HepG2 (cell line): Measurements from ENCODE around the gene COL25A1. TPM values are rescaled to one million over a fixed set of nuclear protein-coding genes. Genes with fewer than 3 reads are reported as not detected.

Experiments used
- KDM6A ChIP-seq: IDR thresholded peaks from 2 replicates; pipeline ENCODE4 v1.6.1; 2016; ENCODE audit warnings: low read depth
- MATR3 ChIP-seq: sonication (generic); formaldehyde crosslinking; IDR thresholded peaks from 2 replicates; pipeline ENCODE4 v1.4.0; 2020; ENCODE audit warnings: missing genetic modification reagents
- REXO4 ChIP-seq: sonication (generic); formaldehyde crosslinking; IDR thresholded peaks from 2 replicates; pipeline ENCODE4 v1.8.0; 2022; ENCODE audit warnings: missing genetic modification reagents, mild to moderate bottlenecking, borderline replicate concordance
- ZKSCAN5 ChIP-seq: sonication (generic); formaldehyde crosslinking; IDR thresholded peaks from 2 replicates; pipeline ENCODE4 v1.5.1; 2020; ENCODE audit warnings: mild to moderate bottlenecking, missing genetic modification reagents
- ZNF687 ChIP-seq: sonication (generic); formaldehyde crosslinking; IDR thresholded peaks from 2 replicates; pipeline ENCODE4 v1.5.1; 2020; ENCODE audit warnings: mild to moderate bottlenecking, missing genetic modification reagents, moderate library complexity
- polyA plus RNA-seq, 8 experiments: library from polyadenylated mRNA; depleted of rRNA in 3 of 8; stranded (reverse) in 7 of 8; unstranded in 1 of 8; fragments of >200 nt; fragmentation: Illumina TruSeq in 4 of 8; extraction: Trizol in 4 of 8; gene quantifications; 2 replicates each; pipeline versions ENCODE4 v1.2.1 to v1.2.3, GENCODE V29; 2011 to 2016; ENCODE audit warnings: low read depth in 4 of 8, missing spikeins in 1 of 8, mixed read lengths in 1 of 8; ENCODE audit not compliant: insufficient read depth in 1 of 8
- total RNA-seq, 5 experiments: library from RNA; depleted of rRNA; stranded (reverse); fragments of >200 nt; fragmentation: Illumina TruSeq; extraction: Trizol; gene quantifications; 2 replicates each; pipeline ENCODE4 v1.2.3, GENCODE V29; 2016; ENCODE audit warnings: low read depth in 1 of 5
- TF ChIP-seq, protein P1 (sequence below): sonication (generic); formaldehyde crosslinking; IDR thresholded peaks from 2 replicates; pipeline ENCODE4 v1.5.0; 2020; ENCODE audit warnings: missing genetic modification reagents, mild to moderate bottlenecking, borderline replicate concordance
- TF ChIP-seq, protein P2 (sequence below): sonication (generic); formaldehyde crosslinking; IDR thresholded peaks from 2 replicates; pipeline ENCODE4 v1.8.1; 2023; ENCODE audit warnings: mild to moderate bottlenecking, moderate library complexity, missing genetic modification reagents

Gene COL25A1
- total and polyA plus RNA-seq, 2 of the 13 experiments (the other 11 are each of a cell fraction or from before 2014, with no cell fraction given) = not detected

DNA sequence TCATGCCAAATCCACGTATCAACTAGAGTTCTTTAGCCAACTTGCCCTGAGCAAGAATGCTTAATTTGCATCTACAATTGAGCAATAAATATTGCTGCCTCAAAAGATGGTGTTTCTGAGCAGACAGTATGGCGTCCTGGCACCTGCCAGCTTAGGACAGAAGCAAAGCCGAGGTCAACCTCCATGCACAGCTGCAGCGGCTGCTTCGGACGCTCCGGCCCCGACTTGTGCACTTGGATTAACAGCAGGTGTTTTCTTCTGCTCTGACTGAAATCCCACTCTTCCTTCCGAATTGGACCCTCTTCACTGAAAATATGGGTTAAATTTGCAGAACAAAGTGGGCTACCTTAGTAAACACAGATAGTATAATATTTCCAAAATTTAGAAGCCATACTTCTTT is 324.4 kb downstream of the COL25A1 start (continued):
- TF ChIP-seq REXO4 (CRISPR knock-in tag) = no peak
- no peak for TF ChIP-seq ZNF687 (CRISPR knock-in tag)
- TF ChIP-seq, protein P1, sequence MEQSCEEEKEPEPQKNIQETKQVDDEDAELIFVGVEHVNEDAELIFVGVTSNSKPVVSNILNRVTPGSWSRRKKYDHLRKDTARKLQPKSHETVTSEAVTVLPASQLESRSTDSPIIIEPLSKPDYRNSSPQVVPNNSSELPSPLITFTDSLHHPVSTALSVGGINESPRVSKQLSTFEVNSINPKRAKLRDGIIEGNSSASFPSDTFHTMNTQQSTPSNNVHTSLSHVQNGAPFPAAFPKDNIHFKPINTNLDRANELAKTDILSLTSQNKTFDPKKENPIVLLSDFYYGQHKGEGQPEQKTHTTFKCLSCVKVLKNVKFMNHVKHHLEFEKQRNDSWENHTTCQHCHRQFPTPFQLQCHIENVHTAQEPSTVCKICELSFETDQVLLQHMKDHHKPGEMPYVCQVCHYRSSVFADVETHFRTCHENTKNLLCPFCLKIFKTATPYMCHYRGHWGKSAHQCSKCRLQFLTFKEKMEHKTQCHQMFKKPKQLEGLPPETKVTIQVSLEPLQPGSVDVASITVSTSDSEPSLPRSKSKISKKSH (CRISPR knock-in tag) = no peak
- no peak for TF ChIP-seq MATR3
- no peak for TF ChIP-seq ZKSCAN5 (CRISPR knock-in tag)
- TF ChIP-seq, protein P2, sequence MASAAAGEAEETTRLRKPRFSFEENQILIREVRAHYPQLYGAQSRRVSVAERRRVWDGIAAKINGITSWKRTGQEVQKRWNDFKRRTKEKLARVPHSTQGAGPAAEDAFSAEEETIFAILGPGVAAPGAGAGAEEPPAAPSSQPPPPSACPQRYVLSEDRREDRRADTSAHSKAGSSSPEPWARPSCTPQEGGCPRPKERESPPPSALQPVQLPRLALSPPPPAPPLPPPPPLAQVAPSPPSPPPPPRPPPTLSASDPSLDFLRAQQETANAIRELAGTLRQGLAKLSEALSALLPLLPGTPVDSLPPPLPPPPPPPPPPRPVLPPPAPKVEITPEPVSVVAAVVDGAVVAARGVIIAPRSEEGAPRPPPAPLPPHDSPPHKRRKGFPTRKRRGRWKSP (CRISPR knock-in tag) = no peak
- no peak for TF ChIP-seq KDM6A (CRISPR knock-in tag)
